ENCODE measurements around the gene EXOC4.

The EXOC4 gene

GRCh38 chr7:134101716-134102115 is 848.8 kb downstream of the EXOC4 start:
- Histone ChIP-seq H3K27me3 (ENCODE audit: control insufficient read depth in 5 of 5, insufficient read depth in 4 of 5, low read length in 5 of 5) (no peaks in the 10 kb centered on the region), H3K4me1 (ENCODE audit: control insufficient read depth in 5 of 5, insufficient read depth in 5 of 5, low read length in 5 of 5) (no peaks in the 10 kb centered on the region), H3K36me3 (ENCODE audit: control insufficient read depth in 5 of 5, insufficient read depth in 5 of 5, low read length in 5 of 5) (no peaks in the 10 kb centered on the region), H3K9me3 (ENCODE audit: control insufficient read depth in 5 of 5, low read length in 5 of 5) (peaks cover 0 to 7% (median under 1%) of the 10 kb centered on the region in 5 donors), H3K27ac (ENCODE audit: low read depth, low read length) (no peak overlapping the region), H3K4me3 (ENCODE audit: low read depth in 1 of 5, low read length in 5 of 5) (no peak overlapping the region), H3K9ac (ENCODE audit: low read length in 5 of 5) (no peak overlapping the region)

DNA sequence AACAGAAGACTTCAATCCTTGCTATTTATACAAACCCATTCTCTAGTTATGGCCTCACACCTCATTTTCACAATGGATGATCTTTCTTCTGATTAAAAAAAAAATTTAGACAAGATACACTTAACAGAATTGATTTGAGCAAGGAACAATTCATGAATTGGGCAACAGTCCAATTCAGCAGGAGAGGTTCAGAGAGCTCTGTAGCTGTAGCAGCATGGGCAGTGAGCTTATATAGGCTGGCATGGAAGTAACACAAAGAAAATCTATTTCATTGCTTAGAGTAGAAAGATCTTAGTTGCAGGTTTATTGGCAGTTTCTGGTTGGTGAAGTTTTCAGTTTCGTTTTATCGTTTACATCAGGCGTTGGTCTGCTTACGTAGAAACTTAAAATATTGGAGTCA is 851.3 kb downstream of the EXOC4 start:
- Histone ChIP-seq H3K9ac (ENCODE audit: low read length in 5 of 5) (no peak overlapping the region), H3K36me3 (ENCODE audit: control insufficient read depth in 5 of 5, insufficient read depth in 5 of 5, low read length in 5 of 5) (no peaks in the 10 kb centered on the region), H3K4me1 (ENCODE audit: control insufficient read depth in 5 of 5, insufficient read depth in 5 of 5, low read length in 5 of 5) (no peaks in the 10 kb centered on the region), H3K27ac (ENCODE audit: low read depth, low read length) (no peak overlapping the region), H3K4me3 (ENCODE audit: low read depth in 1 of 5, low read length in 5 of 5) (no peak overlapping the region), H3K9me3 (ENCODE audit: control insufficient read depth in 5 of 5, low read length in 5 of 5) (no peaks in the 10 kb centered on the region), H3K27me3 (ENCODE audit: control insufficient read depth in 5 of 5, insufficient read depth in 4 of 5, low read length in 5 of 5) (no peaks in the 10 kb centered on the region)

DNA sequence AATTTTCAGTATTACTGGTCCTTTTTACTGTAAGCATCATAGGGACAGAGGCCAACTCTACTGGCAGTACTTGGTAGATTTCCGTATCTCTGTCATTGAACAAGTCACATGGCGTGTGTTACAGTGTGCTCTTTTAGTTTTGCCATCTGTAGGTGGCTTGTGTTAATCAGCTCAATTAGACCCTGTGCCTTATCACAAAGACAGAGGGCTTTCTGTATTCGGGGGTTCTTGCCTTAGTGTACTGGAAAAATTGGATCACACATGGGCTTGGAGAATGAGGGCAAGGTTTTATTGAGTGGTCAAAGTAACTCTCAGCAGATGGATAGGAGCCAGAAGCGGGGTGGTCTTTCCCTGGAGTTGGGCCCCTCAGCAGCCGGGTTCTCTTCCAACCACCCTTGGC is 853.0 kb downstream of the EXOC4 start:
- H3K4me3 ChIP-seq (ENCODE audit: low read depth in 1 of 5, low read length in 5 of 5): no peak overlapping the region

GRCh38 chr7:134108802-134109201 is 855.9 kb downstream of the EXOC4 start:
- Histone ChIP-seq H3K9ac (ENCODE audit: low read length in 5 of 5) (no peak overlapping the region), H3K9me3 (ENCODE audit: control insufficient read depth in 5 of 5, low read length in 5 of 5) (no peaks in the 10 kb centered on the region), H3K27ac (ENCODE audit: low read depth, low read length) (no peak overlapping the region), H3K27me3 (ENCODE audit: control insufficient read depth in 5 of 5, insufficient read depth in 4 of 5, low read length in 5 of 5) (no peaks in the 10 kb centered on the region), H3K36me3 (ENCODE audit: control insufficient read depth in 5 of 5, insufficient read depth in 5 of 5, low read length in 5 of 5) (no peaks in the 10 kb centered on the region), H3K4me1 (ENCODE audit: control insufficient read depth in 5 of 5, insufficient read depth in 5 of 5, low read length in 5 of 5) (no peaks in the 10 kb centered on the region), H3K4me3 (ENCODE audit: low read depth in 1 of 5, low read length in 5 of 5) (no peak overlapping the region)

More for the DNA sequence above, 853.0 kb downstream of the EXOC4 start:
- Histone ChIP-seq H3K27ac (ENCODE audit: low read depth, low read length) (no peak overlapping the region), H3K9me3 (ENCODE audit: control insufficient read depth in 5 of 5, low read length in 5 of 5) (no peaks in the 10 kb centered on the region), H3K36me3 (ENCODE audit: control insufficient read depth in 5 of 5, insufficient read depth in 5 of 5, low read length in 5 of 5) (no peaks in the 10 kb centered on the region), H3K9ac (ENCODE audit: low read length in 5 of 5) (no peak overlapping the region), H3K4me1 (ENCODE audit: control insufficient read depth in 5 of 5, insufficient read depth in 5 of 5, low read length in 5 of 5) (no peaks in the 10 kb centered on the region), H3K27me3 (ENCODE audit: control insufficient read depth in 5 of 5, insufficient read depth in 4 of 5, low read length in 5 of 5) (no peaks in the 10 kb centered on the region)

GRCh38 chr7:134113655-134114054 is 860.8 kb downstream of the EXOC4 start:
- H3K27me3 ChIP-seq (ENCODE audit: control insufficient read depth in 5 of 5, insufficient read depth in 4 of 5, low read length in 5 of 5): no peaks in the 10 kb centered on the region
- no peak overlapping the region for H3K9ac ChIP-seq (ENCODE audit: low read length in 5 of 5)
- no peaks in the 10 kb centered on the region for H3K36me3 ChIP-seq (ENCODE audit: control insufficient read depth in 5 of 5, insufficient read depth in 5 of 5, low read length in 5 of 5)
- H3K9me3 ChIP-seq (ENCODE audit: control insufficient read depth in 5 of 5, low read length in 5 of 5): no peaks in the 10 kb centered on the region
- H3K27ac ChIP-seq (ENCODE audit: low read depth, low read length): no peak overlapping the region
- H3K4me1 ChIP-seq (ENCODE audit: control insufficient read depth in 5 of 5, insufficient read depth in 5 of 5, low read length in 5 of 5): no peaks in the 10 kb centered on the region
- H3K4me3 ChIP-seq (ENCODE audit: low read depth in 1 of 5, low read length in 5 of 5): no peak overlapping the region

GRCh38 chr7:134114992-134115391 is 862.1 kb downstream of the EXOC4 start:
- H3K27ac ChIP-seq (ENCODE audit: low read depth, low read length): no peak overlapping the region
- no peak overlapping the region for H3K4me3 ChIP-seq (ENCODE audit: low read depth in 1 of 5, low read length in 5 of 5)
- no peaks in the 10 kb centered on the region for H3K9me3 ChIP-seq (ENCODE audit: control insufficient read depth in 5 of 5, low read length in 5 of 5)
- no peaks in the 10 kb centered on the region for H3K27me3 ChIP-seq (ENCODE audit: control insufficient read depth in 5 of 5, insufficient read depth in 4 of 5, low read length in 5 of 5)
- H3K4me1 ChIP-seq (ENCODE audit: control insufficient read depth in 5 of 5, insufficient read depth in 5 of 5, low read length in 5 of 5): no peaks in the 10 kb centered on the region
- no peaks in the 10 kb centered on the region for H3K36me3 ChIP-seq (ENCODE audit: control insufficient read depth in 5 of 5, insufficient read depth in 5 of 5, low read length in 5 of 5)
- H3K9ac ChIP-seq (ENCODE audit: low read length in 5 of 5): no peak overlapping the region

All from subcutaneous abdominal adipose tissue (tissue), 5 donors.